ENCODE data around the gene DGKB. TPM values are rescaled to one million over a fixed set of nuclear protein-coding genes. Genes with fewer than 3 reads are reported as not detected.

DGKB gene
- total RNA-seq, 1 donor from 2014 or later: 5.5 TPM

- Mint-ChIP-seq H3K27me3 (ENCODE audit: insufficient read depth, low read depth) (no peaks in the 10 kb centered on the region), H3K4me3 (no peak overlapping the region), H3K9me3 (no peaks in the 10 kb centered on the region), H3K36me3 (no peaks in the 10 kb centered on the region), H3K27ac (no peak overlapping the region), H3K4me1 (no peaks in the 10 kb centered on the region)
- Histone ChIP-seq H3K79me2 (ENCODE audit: low read depth) (no peaks in the 10 kb centered on the region), H3K36me3 (no peaks in the 10 kb centered on the region), H4K20me1 (ENCODE audit: low read depth) (no peaks in the 10 kb centered on the region), H3K27me3 (no peaks in the 10 kb centered on the region), H3K9me3 (ENCODE audit: low read depth) (no peaks in the 10 kb centered on the region), H3K4me1 (peaks cover 8% of the 10 kb centered on the region), H3F3A (ENCODE audit: low read depth) (no peaks in the 10 kb centered on the region), H3K9ac (no peak overlapping the region), H3K27ac (no peak overlapping the region), H3K4me2 (no peak overlapping the region), H3K4me3 (no peak overlapping the region), H2AFZ (replicated peaks) (no peak overlapping the region)
- TF ChIP-seq EZH2 (IDR thresholded peaks at IDR 0.05): no peak
- TF ChIP-seq EZH2phosphoT487 (IDR thresholded peaks at IDR 0.05): no peak
- TF ChIP-seq, protein P1, sequence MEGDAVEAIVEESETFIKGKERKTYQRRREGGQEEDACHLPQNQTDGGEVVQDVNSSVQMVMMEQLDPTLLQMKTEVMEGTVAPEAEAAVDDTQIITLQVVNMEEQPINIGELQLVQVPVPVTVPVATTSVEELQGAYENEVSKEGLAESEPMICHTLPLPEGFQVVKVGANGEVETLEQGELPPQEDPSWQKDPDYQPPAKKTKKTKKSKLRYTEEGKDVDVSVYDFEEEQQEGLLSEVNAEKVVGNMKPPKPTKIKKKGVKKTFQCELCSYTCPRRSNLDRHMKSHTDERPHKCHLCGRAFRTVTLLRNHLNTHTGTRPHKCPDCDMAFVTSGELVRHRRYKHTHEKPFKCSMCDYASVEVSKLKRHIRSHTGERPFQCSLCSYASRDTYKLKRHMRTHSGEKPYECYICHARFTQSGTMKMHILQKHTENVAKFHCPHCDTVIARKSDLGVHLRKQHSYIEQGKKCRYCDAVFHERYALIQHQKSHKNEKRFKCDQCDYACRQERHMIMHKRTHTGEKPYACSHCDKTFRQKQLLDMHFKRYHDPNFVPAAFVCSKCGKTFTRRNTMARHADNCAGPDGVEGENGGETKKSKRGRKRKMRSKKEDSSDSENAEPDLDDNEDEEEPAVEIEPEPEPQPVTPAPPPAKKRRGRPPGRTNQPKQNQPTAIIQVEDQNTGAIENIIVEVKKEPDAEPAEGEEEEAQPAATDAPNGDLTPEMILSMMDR (IDR thresholded peaks at IDR 0.05): no peak
- DNase-seq (ENCODE audit: low spot score): no peak
These were observed 212.5 kb downstream of the DGKB start for GRCh38 chr7:14690075-14690474.

GRCh38 chr7:14688208-14688607 is 214.3 kb downstream of the DGKB start:
- Histone ChIP-seq H3F3A (ENCODE audit: low read depth) (no peaks in the 10 kb centered on the region), H2AFZ (replicated peaks) (no peak overlapping the region), H3K36me3 (no peaks in the 10 kb centered on the region), H3K9ac (no peak overlapping the region), H3K79me2 (ENCODE audit: low read depth) (no peaks in the 10 kb centered on the region), H3K4me1 (peaks cover 8% of the 10 kb centered on the region), H3K9me3 (ENCODE audit: low read depth) (no peaks in the 10 kb centered on the region), H3K4me3 (no peak overlapping the region), H3K27ac (no peak overlapping the region), H3K27me3 (no peaks in the 10 kb centered on the region), H4K20me1 (ENCODE audit: low read depth) (no peaks in the 10 kb centered on the region), H3K4me2 (no peak overlapping the region)
- no peaks in the 10 kb centered on the region for H3K4me1 Mint-ChIP-seq
- TF ChIP-seq EZH2 (IDR thresholded peaks at IDR 0.05) (no peak), EZH2phosphoT487 (IDR thresholded peaks at IDR 0.05) (no peak)
- TF ChIP-seq, protein P1 (IDR thresholded peaks at IDR 0.05): no peak
- no peak for DNase-seq (ENCODE audit: low spot score)
- no peak overlapping the region for H3K4me3 Mint-ChIP-seq
- H3K9me3 Mint-ChIP-seq: no peaks in the 10 kb centered on the region
- no peak overlapping the region for H3K27ac Mint-ChIP-seq
- H3K27me3 Mint-ChIP-seq (ENCODE audit: insufficient read depth, low read depth): no peaks in the 10 kb centered on the region
- H3K36me3 Mint-ChIP-seq: no peaks in the 10 kb centered on the region

DNA sequence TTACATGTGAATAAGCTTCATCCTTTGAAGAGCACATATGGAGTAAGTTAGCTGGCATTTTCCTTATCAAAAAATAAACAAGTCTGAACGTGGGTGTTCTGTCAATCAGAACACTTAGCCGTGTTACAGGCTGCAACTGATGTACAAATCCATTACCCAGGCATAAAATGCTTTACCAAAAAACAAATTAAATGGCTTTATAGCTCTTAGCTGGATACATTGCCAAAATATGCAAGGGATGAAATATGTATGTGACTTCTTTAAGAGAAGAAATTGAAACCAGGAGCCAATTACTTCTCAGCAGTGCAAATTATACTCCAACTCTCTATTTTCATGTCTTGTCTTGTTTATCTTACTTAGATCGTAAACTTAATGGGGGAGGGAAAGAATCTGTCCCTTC is 214.8 kb downstream of the DGKB start:
- Histone ChIP-seq H3K27ac (no peak overlapping the region), H3K36me3 (no peaks in the 10 kb centered on the region), H2AFZ (replicated peaks) (no peak overlapping the region), H3K4me1 (peaks cover 8% of the 10 kb centered on the region), H3K79me2 (ENCODE audit: low read depth) (no peaks in the 10 kb centered on the region), H3K4me2 (no peak overlapping the region), H3K27me3 (no peaks in the 10 kb centered on the region), H4K20me1 (ENCODE audit: low read depth) (no peaks in the 10 kb centered on the region), H3K4me3 (no peak overlapping the region), H3K9me3 (ENCODE audit: low read depth) (no peaks in the 10 kb centered on the region), H3K9ac (no peak overlapping the region), H3F3A (ENCODE audit: low read depth) (no peaks in the 10 kb centered on the region)
- Mint-ChIP-seq H3K4me1 (no peaks in the 10 kb centered on the region), H3K27ac (no peak overlapping the region), H3K4me3 (no peak overlapping the region), H3K9me3 (no peaks in the 10 kb centered on the region), H3K36me3 (no peaks in the 10 kb centered on the region), H3K27me3 (ENCODE audit: insufficient read depth, low read depth) (no peaks in the 10 kb centered on the region)
- DNase-seq (ENCODE audit: low spot score): no peak
- TF ChIP-seq EZH2phosphoT487 (IDR thresholded peaks at IDR 0.05) (no peak), EZH2 (IDR thresholded peaks at IDR 0.05) (no peak)
- TF ChIP-seq, protein P1 (IDR thresholded peaks at IDR 0.05): no peak
